Ovary (tissue), 9 donors: Measurements from ENCODE around the gene OSTF1. TPM values are rescaled to one million over a fixed set of nuclear protein-coding genes. Genes with fewer than 3 reads are reported as not detected.

Source experiments
- DNase-seq, 5 donors: peaks; one replicate each; pipeline ENCODE4 v3.0.0-alpha.2; 2019 to 2020
- H3K27ac ChIP-seq, 2 donors: fragments of 200-600 bp; one replicate each; pipeline versions ENCODE4 v1.5.1 to v1.8.0; 2019 to 2022
- H3K27me3 ChIP-seq: fragments of 200-600 bp; one replicate; pipeline ENCODE4 v1.8.0; 2022
- H3K36me3 ChIP-seq: fragments of 200-600 bp; sonication (generic); one replicate; pipeline ENCODE4 v1.5.1; 2019
- H3K4me1 ChIP-seq: one replicate; pipeline ENCODE4 v1.8.1; 2013; ENCODE audit warnings: mild to moderate bottlenecking, moderate library complexity; ENCODE audit not compliant: insufficient read depth
- H3K4me3 ChIP-seq: fragments of 200-600 bp; sonication (generic); one replicate; pipeline ENCODE4 v1.5.1; 2017
- H3K9me3 ChIP-seq, 2 donors: fragments of 200-600 bp in 1 of 2; sonication (generic) in 1 of 2; one replicate each; pipeline versions ENCODE4 v1.5.1 to v1.8.1; 2013 to 2019; ENCODE audit warnings: mild to moderate bottlenecking in 1 of 2, moderate library complexity in 1 of 2
- EP300 ChIP-seq: sonication (generic); formaldehyde crosslinking; IDR thresholded peaks from one replicate; pipeline ENCODE4 v1.6.1; 2017; ENCODE audit warnings: antibody characterized with exemption
- POLR2A ChIP-seq: fragments of 450-650 bp; IDR thresholded peaks from one replicate; pipeline ENCODE4 v1.6.1; 2017; ENCODE audit warnings: antibody characterized with exemption, mild to moderate bottlenecking, moderate library complexity
- WGBS, 3 donors: extraction: QIAGEN DNeasy Blood & Tissue Kit in 1 of 3; methylation state at CpG; one replicate each; pipeline versions ENCODE4 v1.1.5 to v1.1.7; 2013 to 2017; 5-methylcytosine and 5-hydroxymethylcytosine counted together
- intact Hi-C, 4 donors: fragments of 100-400 bp; cut with DNase I; formaldehyde crosslinking; loops; one replicate each; pipeline versions ENCODE4 v1.11.0 to v1.15.1; 2022 to 2023
- polyA plus RNA-seq, 2 donors: library from polyadenylated mRNA; stranded (reverse); fragments of 200-250 nt in 1 of 2; fragments of 350-450 nt in 1 of 2; fragmentation: Illumina TruSeq in 1 of 2; extraction: RNeasy Lipid Tissue Mini Kit (QIAGEN cat#74804) in 1 of 2; gene quantifications; one replicate each; pipeline ENCODE4 v1.2.3, GENCODE V29; 2013 to 2014
- total RNA-seq, 7 donors: library from RNA; depleted of rRNA in 2 of 7; stranded (reverse); fragments of >200 nt in 2 of 7; fragmentation: NEBNext Ultra II Directional in 3 of 7; extraction: Animal tissue kit (Norgen Biotek cat#: 25700) in 3 of 7; gene quantifications; one replicate each; pipeline versions ENCODE4 v1.1.0 to v1.2.4, GENCODE V29; 2016 to 2023
- TF ChIP-seq, protein P1 (sequence below), 3 donors: fragments of 450-650 bp in 2 of 3; fragments of 200-600 bp in 1 of 3; IDR thresholded peaks; one replicate each; pipeline versions ENCODE4 v1.5.1 to v1.8.0; 2016 to 2022; ENCODE audit warnings: antibody characterized with exemption in 3 of 3, mild to moderate bottlenecking in 1 of 3
- donor health status: DM: no; HTN: no; CAD: no; lungs with moderate emphysema.
- donor health status: DM: no; HTN: no; CAD: no.
- donor health status: Bipolar disorder and iron deficiency.
- donor health status: DM: yes; HTN: yes; CAD: no.
- donor health status: DM: no; HTN: no; CAD: no.
- donor health status: DM: yes; HTN: yes; CAD: no.

Gene OSTF1
- total and polyA plus RNA-seq, 9 donors = 15.1 to 46.9 (median 20.0) TPM

DNA sequence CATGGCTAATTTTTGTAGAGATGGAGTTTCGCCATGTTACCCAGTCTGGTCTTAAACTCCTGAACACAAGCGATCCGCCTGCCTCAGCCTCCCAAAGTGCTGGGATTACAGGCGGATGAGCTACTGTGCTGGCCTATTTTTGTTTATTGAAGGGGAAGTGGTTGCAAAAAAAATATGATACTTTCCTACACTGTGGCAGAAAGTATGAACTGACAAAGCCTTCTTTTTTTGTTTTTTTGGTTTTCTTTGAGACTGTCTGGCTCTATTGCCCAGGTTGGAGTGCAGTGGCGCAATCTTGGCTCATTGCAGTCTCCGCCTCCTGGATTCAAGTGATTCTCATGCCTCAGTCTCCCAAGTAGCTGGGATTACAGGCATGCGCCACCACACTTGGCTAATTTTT is 50.9 kb downstream of the OSTF1 start:
- no peaks in the 10 kb centered on the region for H3K9me3 ChIP-seq
- TF ChIP-seq, protein P1, sequence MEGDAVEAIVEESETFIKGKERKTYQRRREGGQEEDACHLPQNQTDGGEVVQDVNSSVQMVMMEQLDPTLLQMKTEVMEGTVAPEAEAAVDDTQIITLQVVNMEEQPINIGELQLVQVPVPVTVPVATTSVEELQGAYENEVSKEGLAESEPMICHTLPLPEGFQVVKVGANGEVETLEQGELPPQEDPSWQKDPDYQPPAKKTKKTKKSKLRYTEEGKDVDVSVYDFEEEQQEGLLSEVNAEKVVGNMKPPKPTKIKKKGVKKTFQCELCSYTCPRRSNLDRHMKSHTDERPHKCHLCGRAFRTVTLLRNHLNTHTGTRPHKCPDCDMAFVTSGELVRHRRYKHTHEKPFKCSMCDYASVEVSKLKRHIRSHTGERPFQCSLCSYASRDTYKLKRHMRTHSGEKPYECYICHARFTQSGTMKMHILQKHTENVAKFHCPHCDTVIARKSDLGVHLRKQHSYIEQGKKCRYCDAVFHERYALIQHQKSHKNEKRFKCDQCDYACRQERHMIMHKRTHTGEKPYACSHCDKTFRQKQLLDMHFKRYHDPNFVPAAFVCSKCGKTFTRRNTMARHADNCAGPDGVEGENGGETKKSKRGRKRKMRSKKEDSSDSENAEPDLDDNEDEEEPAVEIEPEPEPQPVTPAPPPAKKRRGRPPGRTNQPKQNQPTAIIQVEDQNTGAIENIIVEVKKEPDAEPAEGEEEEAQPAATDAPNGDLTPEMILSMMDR (IDR thresholded peaks at IDR 0.05) = no peak
- TF ChIP-seq POLR2A (no peak), EP300 (no peak)
- H3K27ac ChIP-seq = no peak overlapping the region
- intact Hi-C loops = no loop called here
- no peaks in the 10 kb centered on the region for H3K36me3 ChIP-seq
- H3K27me3 ChIP-seq = no peaks in the 10 kb centered on the region
- WGBS, 3 donors = 83 to 92% (median 90%) methylated on average over 7 of the region's 7 CpGs
- H3K4me1 ChIP-seq = no peaks in the 10 kb centered on the region
- DNase-seq = no peak
- H3K4me3 ChIP-seq = no peak overlapping the region

DNA sequence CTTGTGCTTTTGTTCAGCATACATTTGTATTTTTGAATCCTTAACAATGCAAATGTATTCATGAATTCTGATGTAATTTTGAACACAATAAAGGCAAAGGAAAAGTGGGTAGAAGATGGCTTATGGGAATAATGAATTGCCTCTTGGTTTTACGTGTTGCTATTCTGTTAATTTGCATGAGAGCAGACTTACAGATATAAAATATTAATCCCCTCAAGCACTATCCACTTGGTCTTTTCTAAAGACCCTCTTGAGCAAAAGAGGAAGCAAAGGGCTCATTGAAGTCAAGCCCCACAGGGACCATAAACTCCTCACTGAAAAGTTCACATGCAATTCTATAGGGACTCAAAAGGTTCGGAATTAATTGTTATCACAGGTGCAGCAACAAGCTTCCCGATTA is 51.9 kb downstream of the OSTF1 start:
- no peaks in the 10 kb centered on the region for H3K9me3 ChIP-seq
- no peaks in the 10 kb centered on the region for H3K4me1 ChIP-seq
- intact Hi-C loops = no loop called here
- no peak for DNase-seq
- H3K27me3 ChIP-seq = no peaks in the 10 kb centered on the region
- 74 to 90% (median 79%) methylated on average over 3 of the region's 3 CpGs for WGBS, 3 donors
- no peak overlapping the region for H3K27ac ChIP-seq
- no peak overlapping the region for H3K4me3 ChIP-seq
- no peak for TF ChIP-seq EP300
- TF ChIP-seq, protein P1 (IDR thresholded peaks at IDR 0.05) = no peak
- no peak for TF ChIP-seq POLR2A
- H3K36me3 ChIP-seq = no peaks in the 10 kb centered on the region

DNA sequence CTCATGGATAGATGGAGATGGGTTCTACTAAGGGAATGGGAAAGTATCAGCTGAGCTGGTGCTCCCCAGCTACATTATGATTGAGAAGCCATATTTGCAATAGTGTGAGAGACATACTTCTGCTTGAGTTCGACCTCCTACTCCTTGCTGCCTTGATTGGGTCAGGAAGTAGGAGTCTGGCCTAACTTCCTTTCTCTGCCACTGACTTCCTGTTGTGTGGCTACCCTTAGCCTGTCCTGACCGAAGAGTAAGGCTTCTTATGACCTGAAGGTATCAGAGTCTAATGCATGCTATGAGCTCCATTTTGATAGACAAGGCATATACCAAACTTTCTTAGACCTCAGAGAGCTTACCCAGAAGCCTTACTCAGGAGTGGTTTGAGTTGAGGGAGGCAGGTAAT is 53.9 kb downstream of the OSTF1 start:
- intact Hi-C loops = no loop called here
- H3K27me3 ChIP-seq = no peaks in the 10 kb centered on the region
- DNase-seq = no peak
- no peak for TF ChIP-seq POLR2A
- TF ChIP-seq, protein P1 (IDR thresholded peaks at IDR 0.05) = no peak
- no peaks in the 10 kb centered on the region for H3K4me1 ChIP-seq
- H3K36me3 ChIP-seq = no peaks in the 10 kb centered on the region
- 92 to 100% (median 95%) methylated on average over 2 of the region's 2 CpGs for WGBS, 3 donors
- H3K4me3 ChIP-seq = no peak overlapping the region
- H3K27ac ChIP-seq = no peak overlapping the region
- H3K9me3 ChIP-seq = no peaks in the 10 kb centered on the region

DNA sequence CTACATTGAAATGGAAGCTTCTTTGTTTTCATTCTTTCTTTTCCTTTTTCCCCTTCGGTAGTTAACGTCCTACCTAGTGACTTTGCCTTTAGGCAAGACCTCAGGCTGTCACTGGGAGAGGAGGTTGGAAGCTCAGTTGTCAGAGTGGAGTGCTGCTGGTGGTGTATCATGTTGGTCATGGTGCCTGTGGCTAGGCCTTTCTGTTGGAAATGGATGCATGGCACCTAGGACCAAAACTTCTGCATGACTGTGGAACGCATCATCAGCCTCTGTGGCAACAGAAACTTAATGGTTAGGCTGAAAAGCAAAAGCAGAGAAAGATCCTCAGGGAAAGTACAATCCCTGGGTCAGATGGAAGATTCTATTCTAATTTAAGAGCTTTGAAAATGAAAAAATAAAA is 57.9 kb downstream of the OSTF1 start:
- WGBS, 3 donors = 92 to 98% (median 94%) methylated on average over 3 of the region's 3 CpGs
- H3K4me3 ChIP-seq = no peak overlapping the region
- no peaks in the 10 kb centered on the region for H3K27me3 ChIP-seq
- no peak overlapping the region for H3K27ac ChIP-seq
- no peaks in the 10 kb centered on the region for H3K4me1 ChIP-seq
- H3K9me3 ChIP-seq = no peaks in the 10 kb centered on the region
- DNase-seq = no peak
- H3K36me3 ChIP-seq = no peaks in the 10 kb centered on the region
- TF ChIP-seq POLR2A = no peak
- no peak for TF ChIP-seq EP300
- intact Hi-C loops = loop anchor here in 1 of 4 donors (5.0 kb wide), 1 partner anchor 776 kb away; no protein-coding TSS in a partner anchor

DNA sequence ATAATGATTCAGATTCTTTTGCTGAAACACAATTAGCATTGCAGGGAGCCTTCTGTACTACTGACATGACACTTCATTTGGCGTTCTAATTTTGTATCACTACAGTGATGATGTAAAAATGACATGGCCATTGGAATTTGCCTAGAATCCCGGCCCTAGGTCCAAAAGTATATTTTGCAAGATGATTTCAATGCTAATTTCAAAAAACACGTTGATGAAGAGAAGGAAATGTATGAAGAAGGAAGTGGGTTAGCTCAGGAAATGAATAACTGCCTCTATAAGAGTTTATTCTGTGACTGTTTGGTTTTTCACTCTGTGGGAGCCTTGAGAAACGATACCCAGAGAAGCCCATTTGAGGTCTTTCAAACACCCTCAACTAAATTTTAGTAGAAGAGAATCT is 59.3 kb downstream of the OSTF1 start:
- H3K36me3 ChIP-seq = no peaks in the 10 kb centered on the region
- WGBS, 3 donors = 54 to 70% (median 55%) methylated on average over 4 of the region's 4 CpGs
- H3K9me3 ChIP-seq = no peaks in the 10 kb centered on the region
- no peak overlapping the region for H3K4me3 ChIP-seq
- no peak overlapping the region for H3K27ac ChIP-seq
- TF ChIP-seq, protein P1 (IDR thresholded peaks at IDR 0.05) = no peak
- TF ChIP-seq EP300 = no peak
- TF ChIP-seq POLR2A = no peak
- intact Hi-C loops = loop anchor here in 1 of 4 donors (5.0 kb wide), 1 partner anchor 775 kb away; no protein-coding TSS in a partner anchor
- no peaks in the 10 kb centered on the region for H3K4me1 ChIP-seq
- H3K27me3 ChIP-seq = no peaks in the 10 kb centered on the region
- DNase-seq = no peak
